Right cardiac atrium (tissue), 5 donors: Measurements from ENCODE around the gene SGPP1. TPM values are rescaled to one million over a fixed set of nuclear protein-coding genes. Genes with fewer than 3 reads are reported as not detected.

ENCODE experiments used
- ATAC-seq, 2 donors: fragments of 200-7000 bp; cut with Tn5 transposase; one replicate each; pipeline versions ENCODE4 v1.8.0 to v1.9.1; 2020; ENCODE audit warnings: moderate library complexity in 2 of 2, mild to moderate bottlenecking in 1 of 2
- DNase-seq, 3 donors: peaks; one replicate each; pipeline ENCODE4 v3.0.0-alpha.2; 2020
- H3K27ac ChIP-seq: one replicate; pipeline ENCODE4 v1.5.1; 2013; ENCODE audit warnings: mild to moderate bottlenecking, low read length, control low read depth, moderate library complexity
- H3K27me3 ChIP-seq: one replicate; pipeline ENCODE4 v1.6.1; 2013; ENCODE audit not compliant: control insufficient read depth, insufficient read depth
- H3K4me1 ChIP-seq: one replicate; pipeline ENCODE4 v1.6.1; 2013; ENCODE audit warnings: low read length; ENCODE audit not compliant: control insufficient read depth, insufficient read depth
- H3K4me3 ChIP-seq: one replicate; pipeline ENCODE4 v1.5.1; 2013; ENCODE audit warnings: low read length, control low read depth
- H3K9me3 ChIP-seq: one replicate; pipeline ENCODE4 v1.6.1; 2013; ENCODE audit warnings: low read length; ENCODE audit not compliant: control insufficient read depth
- WGBS: extraction: QIAGEN DNeasy Blood & Tissue Kit; methylation state at CpG from one replicate; pipeline ENCODE4 v1.1.7; 2013; 5-methylcytosine and 5-hydroxymethylcytosine counted together
- intact Hi-C, 4 donors: fragments of 100-400 bp; cut with DNase I; formaldehyde crosslinking; loops; one replicate each; pipeline versions ENCODE4 v1.11.0 to v1.14.0; 2022 to 2023
- long read RNA-seq, 4 donors: library from polyadenylated mRNA; unstranded; transcript quantifications; one replicate each; pipeline ENCODE4 v2.0.0, GENCODE V29; 2020 to 2021
- polyA plus RNA-seq: library from polyadenylated mRNA; stranded (reverse); fragments of 200-250 nt; gene quantifications from one replicate; pipeline ENCODE4 v1.2.3, GENCODE V29; 2013
- total RNA-seq, 4 donors: library from RNA; stranded (reverse); fragmentation: NEBNext Ultra II Directional; extraction: Animal tissue kit (Norgen Biotek cat#: 25700); gene quantifications; one replicate each; pipeline ENCODE4 v1.2.1, GENCODE V29; 2021
- donor health status: healthy with polysubstance abuse.
- donor health status: DM: no; HTN: yes; CAD: no.
- donor health status: DM: no; HTN: no; CAD: no.
- donor health status: DM: no; HTN: yes; CAD: no; lungs with severe emphysema.
- donor health status: DM: yes; HTN: yes; CAD: no.

SGPP1 gene, protein sequence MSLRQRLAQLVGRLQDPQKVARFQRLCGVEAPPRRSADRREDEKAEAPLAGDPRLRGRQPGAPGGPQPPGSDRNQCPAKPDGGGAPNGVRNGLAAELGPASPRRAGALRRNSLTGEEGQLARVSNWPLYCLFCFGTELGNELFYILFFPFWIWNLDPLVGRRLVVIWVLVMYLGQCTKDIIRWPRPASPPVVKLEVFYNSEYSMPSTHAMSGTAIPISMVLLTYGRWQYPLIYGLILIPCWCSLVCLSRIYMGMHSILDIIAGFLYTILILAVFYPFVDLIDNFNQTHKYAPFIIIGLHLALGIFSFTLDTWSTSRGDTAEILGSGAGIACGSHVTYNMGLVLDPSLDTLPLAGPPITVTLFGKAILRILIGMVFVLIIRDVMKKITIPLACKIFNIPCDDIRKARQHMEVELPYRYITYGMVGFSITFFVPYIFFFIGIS
- 1 to 10 TPM; 7.5 to 9.1 (median 7.9) TPM for total RNA-seq
- polyA plus RNA-seq = 5.4 TPM
- long read RNA-seq, donor 1, transcript SGPP1-201 (3 exons, 3,312 nt) = major isoform, 16 of 17 reads
- long read RNA-seq, donor 1, partial matches to known transcripts = 0 of 17 reads
- long read RNA-seq, donor 1, other reads (novel, unspliced or antisense) = 1 of 17 reads
- long read RNA-seq, donor 2, transcript SGPP1-201 (3 exons, 3,312 nt) = major isoform, 9 of 9 reads
- long read RNA-seq, donor 2, partial matches to known transcripts = 0 of 9 reads
- long read RNA-seq, donor 2, other reads (novel, unspliced or antisense) = 0 of 9 reads
- long read RNA-seq, donor 3, partial matches to known transcripts = 0 of 6 reads
- long read RNA-seq, donor 3, other reads (novel, unspliced or antisense) = 3 of 6 reads
- long read RNA-seq, donor 4, transcript SGPP1-201 (3 exons, 3,312 nt) = major isoform, 9 of 9 reads
- long read RNA-seq, donor 4, partial matches to known transcripts = 0 of 9 reads
- long read RNA-seq, donor 4, other reads (novel, unspliced or antisense) = 0 of 9 reads

DNA sequence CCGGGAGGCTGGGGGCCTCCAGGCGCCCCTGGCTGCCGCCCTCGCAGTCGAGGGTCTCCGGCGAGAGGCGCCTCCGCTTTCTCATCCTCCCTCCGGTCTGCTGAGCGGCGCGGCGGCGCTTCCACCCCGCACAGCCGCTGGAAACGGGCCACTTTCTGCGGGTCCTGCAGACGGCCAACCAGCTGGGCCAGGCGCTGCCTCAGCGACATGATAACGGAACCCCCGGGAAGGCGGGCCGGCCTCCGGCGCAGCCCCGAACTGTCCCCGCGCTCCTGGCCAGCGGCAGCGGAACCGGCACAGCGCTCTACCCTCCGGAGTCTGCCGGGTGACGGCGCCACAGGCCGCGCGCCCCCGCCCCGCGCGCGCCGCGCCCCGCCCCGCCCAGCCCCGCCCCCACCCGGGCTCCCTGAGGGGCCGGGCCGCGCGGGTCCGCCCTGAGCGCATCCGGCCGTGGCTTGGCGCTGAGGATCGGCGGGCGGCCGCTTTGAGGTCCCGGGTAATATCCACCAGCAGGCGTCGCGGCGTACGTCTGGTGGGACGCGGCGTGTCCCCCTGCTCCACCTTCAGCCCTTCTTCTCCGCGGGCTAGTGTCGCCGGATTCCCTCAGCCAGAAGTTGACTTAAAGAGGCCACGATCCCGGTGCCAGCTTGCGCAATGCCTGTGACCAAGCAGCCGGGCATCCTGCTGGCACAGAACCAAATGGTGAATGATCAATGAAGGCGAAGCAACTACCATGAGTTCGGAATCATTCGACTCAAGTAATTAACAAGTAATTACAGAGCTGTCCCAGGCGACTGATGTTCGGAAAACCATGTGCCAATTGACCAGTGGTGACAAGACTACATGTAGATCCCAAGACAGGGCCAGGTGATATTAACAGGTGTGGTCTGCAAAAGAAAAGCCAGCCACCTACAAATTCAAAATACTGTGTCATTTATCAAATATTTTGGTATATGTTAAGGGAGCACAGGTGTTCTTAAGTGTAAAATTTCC is at the start of gene SGPP1:
Gene SGPP1, minus strand, starts transcription at position 330 of the 993 bp plus-strand sequence. Its CDS starts 121 bp downstream, at position 209.
- no peaks in the 10 kb centered on the region for H3K27me3 ChIP-seq
- intact Hi-C loops = no loop called here
- peak within 1 kb of the TSS; percentile 77 for H3K4me3 ChIP-seq
- ATAC-seq (peak; percentile 96), DNase-seq (peak; percentile 85 to 93 (median 93))
- peak within 1 kb of the TSS; percentile 81 for H3K27ac ChIP-seq
- no peaks in the 10 kb centered on the region for H3K4me1 ChIP-seq
- under 1% methylated on average over 88 of the region's 88 CpGs for WGBS
- no peaks in the 10 kb centered on the region for H3K9me3 ChIP-seq

- Histone ChIP-seq H3K9me3 (no peaks in the 10 kb centered on the region), H3K4me1 (no peaks in the 10 kb centered on the region), H3K4me3 (no peak overlapping the region), H3K27ac (no peak overlapping the region), H3K27me3 (no peaks in the 10 kb centered on the region)
- DNase-seq (no peak), ATAC-seq (no peak)
- intact Hi-C loops = no loop called here
Measured at GRCh38 chr14:63777024-63777423, 49.2 kb upstream of the SGPP1 start.

GRCh38 chr14:63773504-63773903 is 45.6 kb upstream of the SGPP1 start:
- no peak for DNase-seq
- WGBS = 71% methylated on average over 4 of the region's 4 CpGs
- intact Hi-C loops = loop anchor here in 1 of 4 donors (5.0 kb wide), 1 partner anchor 386 kb away; no protein-coding TSS in a partner anchor
- Histone ChIP-seq H3K4me3 (no peak overlapping the region), H3K9me3 (no peaks in the 10 kb centered on the region), H3K27me3 (no peaks in the 10 kb centered on the region), H3K27ac (no peak overlapping the region), H3K4me1 (no peaks in the 10 kb centered on the region)
- no peak for ATAC-seq

DNA sequence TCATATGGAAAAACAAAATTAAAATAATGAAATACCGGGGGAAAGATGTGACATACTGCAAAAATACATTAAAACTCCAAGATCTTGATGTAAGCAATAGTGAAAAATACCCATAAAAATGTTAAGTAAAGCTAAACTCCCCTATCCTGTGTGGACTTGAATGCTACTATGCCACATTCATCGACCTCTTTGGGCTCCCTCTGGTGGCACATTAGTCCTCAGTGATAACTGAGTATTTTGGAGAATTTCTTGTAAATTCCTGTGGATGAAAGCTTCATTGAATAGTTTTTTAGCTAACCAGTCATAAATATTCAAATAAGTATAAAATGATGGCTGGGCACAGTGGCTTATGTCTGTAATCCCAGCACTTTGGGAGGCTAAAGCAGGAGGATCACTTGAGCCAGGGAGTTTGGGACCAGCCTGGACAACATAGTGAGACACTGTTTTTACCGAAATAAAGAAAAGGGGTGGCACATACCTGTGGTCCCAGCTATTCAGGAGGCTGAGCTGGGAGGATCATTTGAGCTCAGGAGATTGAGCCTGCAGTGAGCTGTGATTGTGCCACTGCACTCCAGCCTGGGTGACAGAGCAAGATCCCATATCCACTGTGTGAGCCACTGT is 42.4 kb upstream of the SGPP1 start:
- H3K4me3 ChIP-seq = no peak overlapping the region
- H3K9me3 ChIP-seq = no peaks in the 10 kb centered on the region
- no peak overlapping the region for H3K27ac ChIP-seq
- DNase-seq (no peak), ATAC-seq (peak; percentile 63 to 68)
- no peaks in the 10 kb centered on the region for H3K4me1 ChIP-seq
- intact Hi-C loops = loop anchor here in 1 of 4 donors (5.0 kb wide), 1 partner anchor 383 kb away; no protein-coding TSS in a partner anchor
- 62% methylated on average over 3 of the region's 3 CpGs for WGBS
- H3K27me3 ChIP-seq = no peaks in the 10 kb centered on the region

- intact Hi-C loops = no loop called here
- Histone ChIP-seq H3K27me3 (no peaks in the 10 kb centered on the region), H3K4me1 (no peaks in the 10 kb centered on the region), H3K9me3 (no peaks in the 10 kb centered on the region), H3K4me3 (no peak overlapping the region), H3K27ac (no peak overlapping the region)
- 59% methylated on average over 3 of the region's 3 CpGs for WGBS
- ATAC-seq (no peak), DNase-seq (no peak)
Measured at GRCh38 chr14:63766611-63767010, 38.7 kb upstream of the SGPP1 start.

- intact Hi-C loops = no loop called here
- WGBS = 91% methylated on average over 6 of the region's 6 CpGs
- H3K9me3 ChIP-seq = no peaks in the 10 kb centered on the region
- H3K4me1 ChIP-seq = no peaks in the 10 kb centered on the region
- ATAC-seq (no peak), DNase-seq (no peak)
- no peak overlapping the region for H3K27ac ChIP-seq
- no peaks in the 10 kb centered on the region for H3K27me3 ChIP-seq
- no peak overlapping the region for H3K4me3 ChIP-seq
Measured at GRCh38 chr14:63764620-63765139, 36.8 kb upstream of the SGPP1 start.

DNA sequence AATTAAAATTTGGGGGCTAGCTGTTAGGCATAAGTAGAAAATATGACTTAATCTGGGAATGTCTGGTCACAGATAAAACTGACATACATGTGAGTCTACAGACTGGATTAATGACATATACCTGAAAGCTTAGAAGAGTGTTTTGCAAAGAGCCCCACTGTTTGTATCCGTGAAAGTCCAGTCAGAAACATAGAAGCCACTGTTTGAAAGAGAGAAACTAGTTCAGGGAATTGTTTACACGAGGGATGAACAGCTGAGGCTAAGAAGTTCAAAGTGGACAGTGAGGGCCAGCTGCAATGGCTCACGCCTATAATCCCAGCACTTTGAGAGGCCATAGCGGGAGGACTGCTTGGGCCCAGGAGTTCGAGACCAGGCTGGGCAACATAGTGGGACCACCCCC is 36.2 kb upstream of the SGPP1 start:
- Histone ChIP-seq H3K4me1 (no peaks in the 10 kb centered on the region), H3K27ac (no peak overlapping the region), H3K4me3 (no peak overlapping the region), H3K9me3 (no peaks in the 10 kb centered on the region), H3K27me3 (no peaks in the 10 kb centered on the region)
- intact Hi-C loops = no loop called here
- WGBS = 76% methylated on average over 5 of the region's 5 CpGs
- ATAC-seq (no peak), DNase-seq (no peak)

GRCh38 chr14:63761351-63762117 is 33.7 kb upstream of the SGPP1 start:
- WGBS = 80% methylated on average over 26 of the region's 26 CpGs
- H3K27ac ChIP-seq = no peak overlapping the region
- H3K9me3 ChIP-seq = no peaks in the 10 kb centered on the region
- DNase-seq = no peak
- H3K4me3 ChIP-seq = no peak overlapping the region
- no peak for ATAC-seq
- intact Hi-C loops = no loop called here
- no peaks in the 10 kb centered on the region for H3K27me3 ChIP-seq
- no peaks in the 10 kb centered on the region for H3K4me1 ChIP-seq

- 98% methylated on average over 1 of the region's 1 CpG for WGBS
Measured at GRCh38 chr14:63760014-63760413, 32.1 kb upstream of the SGPP1 start.

More at GRCh38 chr14:63760014-63760413, 32.1 kb upstream of the SGPP1 start:
- Histone ChIP-seq H3K4me3 (no peak overlapping the region), H3K27ac (no peak overlapping the region), H3K27me3 (no peaks in the 10 kb centered on the region), H3K4me1 (no peaks in the 10 kb centered on the region), H3K9me3 (no peaks in the 10 kb centered on the region)
- ATAC-seq = no peak
- no peak for DNase-seq
- intact Hi-C loops = no loop called here
